ENCODE results near the gene CSMD2. TPM values are rescaled to one million over a fixed set of nuclear protein-coding genes. Genes with fewer than 3 reads are reported as not detected.

The CSMD2 gene
- total and polyA plus RNA-seq, 4 experiments from 2014 or later: not detected

- H3K4me3 Mint-ChIP-seq: no peak overlapping the region
- H3K9me3 ChIP-seq (ENCODE audit: control insufficient read depth in 1 of 2, low read length in 2 of 2): no peaks in the 10 kb centered on the region
- intact Hi-C loops (cut with micrococcal nuclease): no loop called here
- H3K27me3 ChIP-seq (ENCODE audit: insufficient read depth, low read length): no peaks in the 10 kb centered on the region
- H3K36me3 Mint-ChIP-seq: no peaks in the 10 kb centered on the region
- no peak overlapping the region for H3K27ac ChIP-seq (ENCODE audit: low read depth, low read length)
- H3K4me1 ChIP-seq (ENCODE audit: insufficient read depth, low read length): no peaks in the 10 kb centered on the region
- H3K9me3 Mint-ChIP-seq: peaks cover 0 to 4% (median 0%) of the 10 kb centered on the region in 8 donors
- DNase-seq: no peak
- H3K4me1 Mint-ChIP-seq: no peaks in the 10 kb centered on the region
- CTCF ChIA-PET (ENCODE audit: partially characterized antibody): no interaction called here
- no peaks in the 10 kb centered on the region for H3K36me3 ChIP-seq (ENCODE audit: insufficient read depth, low read length)
- POLR2A ChIA-PET (ENCODE audit: partially characterized antibody): no interaction called here
- no peak overlapping the region for H3K4me3 ChIP-seq (ENCODE audit: low read length in 2 of 2)
- peaks cover 20 to 21% of the 10 kb centered on the region in 2 donors for H3K27me3 Mint-ChIP-seq
- no peak overlapping the region for H3K27ac Mint-ChIP-seq
Observed at GRCh38 chr1:33686551-33686950, 478.5 kb downstream of the CSMD2 start.

GRCh38 chr1:33685256-33685655, 479.8 kb downstream of the CSMD2 start:
- Histone ChIP-seq H3K36me3 (ENCODE audit: insufficient read depth, low read length) (no peaks in the 10 kb centered on the region), H3K9me3 (ENCODE audit: control insufficient read depth in 1 of 2, low read length in 2 of 2) (no peaks in the 10 kb centered on the region), H3K27ac (ENCODE audit: low read depth, low read length) (no peak overlapping the region), H3K27me3 (ENCODE audit: insufficient read depth, low read length) (no peaks in the 10 kb centered on the region), H3K4me3 (ENCODE audit: low read length in 2 of 2) (no peak overlapping the region), H3K4me1 (ENCODE audit: insufficient read depth, low read length) (no peaks in the 10 kb centered on the region)
- no peak overlapping the region for H3K27ac Mint-ChIP-seq
- DNase-seq: no peak
- intact Hi-C loops (cut with micrococcal nuclease): no loop called here
- H3K4me1 Mint-ChIP-seq: no peaks in the 10 kb centered on the region
- H3K27me3 Mint-ChIP-seq: peaks cover 18 to 20% of the 10 kb centered on the region in 2 donors
- ChIA-PET CTCF (ENCODE audit: partially characterized antibody) (no interaction called here), POLR2A (ENCODE audit: partially characterized antibody) (no interaction called here)
- no peak overlapping the region for H3K4me3 Mint-ChIP-seq
- peaks cover 0 to 4% (median 0%) of the 10 kb centered on the region in 8 donors for H3K9me3 Mint-ChIP-seq
- H3K36me3 Mint-ChIP-seq: no peaks in the 10 kb centered on the region

- H3K36me3 Mint-ChIP-seq: no peaks in the 10 kb centered on the region
- intact Hi-C loops (cut with micrococcal nuclease): no loop called here
- no peak overlapping the region for H3K4me3 Mint-ChIP-seq
- CTCF ChIA-PET (ENCODE audit: partially characterized antibody): interaction anchor here (1.0 kb wide), 1 partner anchor 51 kb away, joined by 3 read pairs; no protein-coding TSS in a partner anchor
- no peaks in the 10 kb centered on the region for H3K4me1 Mint-ChIP-seq
- H3K9me3 ChIP-seq (ENCODE audit: control insufficient read depth in 1 of 2, low read length in 2 of 2): no peaks in the 10 kb centered on the region
- POLR2A ChIA-PET (ENCODE audit: partially characterized antibody): no interaction called here
- no peaks in the 10 kb centered on the region for H3K27me3 ChIP-seq (ENCODE audit: insufficient read depth, low read length)
- no peak for DNase-seq
- peaks cover 17 to 18% of the 10 kb centered on the region in 2 donors for H3K27me3 Mint-ChIP-seq
- peaks cover 0 to 5% (median 0%) of the 10 kb centered on the region in 8 donors for H3K9me3 Mint-ChIP-seq
- no peaks in the 10 kb centered on the region for H3K4me1 ChIP-seq (ENCODE audit: insufficient read depth, low read length)
- H3K27ac Mint-ChIP-seq: no peak overlapping the region
- no peak overlapping the region for H3K27ac ChIP-seq (ENCODE audit: low read depth, low read length)
- H3K4me3 ChIP-seq (ENCODE audit: low read length in 2 of 2): no peak overlapping the region
- H3K36me3 ChIP-seq (ENCODE audit: insufficient read depth, low read length): no peaks in the 10 kb centered on the region
Observed at GRCh38 chr1:33684396-33685179, 480.4 kb downstream of the CSMD2 start.

- no peaks in the 10 kb centered on the region for H3K4me1 ChIP-seq (ENCODE audit: insufficient read depth, low read length)
- H3K9me3 Mint-ChIP-seq: peaks cover 0 to 5% (median 0%) of the 10 kb centered on the region in 8 donors
- DNase-seq: no peak
- H3K9me3 ChIP-seq (ENCODE audit: control insufficient read depth in 1 of 2, low read length in 2 of 2): no peaks in the 10 kb centered on the region
- no peak overlapping the region for H3K4me3 Mint-ChIP-seq
- H3K4me3 ChIP-seq (ENCODE audit: low read length in 2 of 2): no peak overlapping the region
- POLR2A ChIA-PET (ENCODE audit: partially characterized antibody): no interaction called here
- no peak overlapping the region for H3K27ac ChIP-seq (ENCODE audit: low read depth, low read length)
- CTCF ChIA-PET (ENCODE audit: partially characterized antibody): interaction anchor here (1.0 kb wide), 1 partner anchor 50 kb away, joined by 3 read pairs; no protein-coding TSS in a partner anchor
- H3K36me3 Mint-ChIP-seq: no peaks in the 10 kb centered on the region
- no peaks in the 10 kb centered on the region for H3K36me3 ChIP-seq (ENCODE audit: insufficient read depth, low read length)
- no peaks in the 10 kb centered on the region for H3K27me3 ChIP-seq (ENCODE audit: insufficient read depth, low read length)
- H3K27me3 Mint-ChIP-seq: peaks cover 14 to 18% of the 10 kb centered on the region in 2 donors
- H3K4me1 Mint-ChIP-seq: no peaks in the 10 kb centered on the region
- intact Hi-C loops (cut with micrococcal nuclease): no loop called here
- H3K27ac Mint-ChIP-seq: no peak overlapping the region
Observed at GRCh38 chr1:33683913-33684312, 481.1 kb downstream of the CSMD2 start.

- Mint-ChIP-seq H3K36me3 (no peaks in the 10 kb centered on the region), H3K4me3 (no peak overlapping the region), H3K9me3 (peaks cover 0 to 16% (median 3%) of the 10 kb centered on the region in 8 donors), H3K4me1 (no peaks in the 10 kb centered on the region), H3K27ac (no peak overlapping the region), H3K27me3 (peaks cover 10 to 17% of the 10 kb centered on the region in 2 donors)
- Histone ChIP-seq H3K27ac (ENCODE audit: low read depth, low read length) (no peak overlapping the region), H3K27me3 (ENCODE audit: insufficient read depth, low read length) (no peaks in the 10 kb centered on the region), H3K4me3 (ENCODE audit: low read length in 2 of 2) (no peak overlapping the region), H3K4me1 (ENCODE audit: insufficient read depth, low read length) (no peaks in the 10 kb centered on the region), H3K36me3 (ENCODE audit: insufficient read depth, low read length) (no peaks in the 10 kb centered on the region), H3K9me3 (ENCODE audit: control insufficient read depth in 1 of 2, low read length in 2 of 2) (no peaks in the 10 kb centered on the region)
- intact Hi-C loops (cut with micrococcal nuclease): no loop called here
- ChIA-PET POLR2A (ENCODE audit: partially characterized antibody) (no interaction called here), CTCF (ENCODE audit: partially characterized antibody) (no interaction called here)
- no peak for DNase-seq
Observed at GRCh38 chr1:33682371-33682770, 482.7 kb downstream of the CSMD2 start.

- POLR2A ChIA-PET (ENCODE audit: partially characterized antibody): no interaction called here
- H3K4me1 ChIP-seq (ENCODE audit: insufficient read depth, low read length): no peaks in the 10 kb centered on the region
Observed at GRCh38 chr1:33680281-33680840, 484.7 kb downstream of the CSMD2 start.

GRCh38 chr1:33670567-33670966, 494.5 kb downstream of the CSMD2 start:
- CTCF ChIA-PET (ENCODE audit: partially characterized antibody): no interaction called here
- H3K36me3 Mint-ChIP-seq: no peaks in the 10 kb centered on the region
- Histone ChIP-seq H3K27ac (ENCODE audit: low read depth, low read length) (no peak overlapping the region), H3K9me3 (ENCODE audit: control insufficient read depth in 1 of 2, low read length in 2 of 2) (no peaks in the 10 kb centered on the region), H3K27me3 (ENCODE audit: insufficient read depth, low read length) (no peaks in the 10 kb centered on the region), H3K4me3 (ENCODE audit: low read length in 2 of 2) (no peak overlapping the region), H3K4me1 (ENCODE audit: insufficient read depth, low read length) (no peaks in the 10 kb centered on the region), H3K36me3 (ENCODE audit: insufficient read depth, low read length) (no peaks in the 10 kb centered on the region)
- no peak overlapping the region for H3K4me3 Mint-ChIP-seq
- peaks cover 12 to 29% of the 10 kb centered on the region in 2 donors for H3K27me3 Mint-ChIP-seq
- POLR2A ChIA-PET (ENCODE audit: partially characterized antibody): no interaction called here
- no peaks in the 10 kb centered on the region for H3K4me1 Mint-ChIP-seq
- no peak overlapping the region for H3K27ac Mint-ChIP-seq
- H3K9me3 Mint-ChIP-seq: peaks cover 0 to 5% (median 2%) of the 10 kb centered on the region in 8 donors
- intact Hi-C loops (cut with micrococcal nuclease): no loop called here
- no peak for DNase-seq

More at GRCh38 chr1:33680281-33680840, 484.7 kb downstream of the CSMD2 start:
- Histone ChIP-seq H3K27me3 (ENCODE audit: insufficient read depth, low read length) (no peaks in the 10 kb centered on the region), H3K27ac (ENCODE audit: low read depth, low read length) (no peak overlapping the region), H3K4me3 (ENCODE audit: low read length in 2 of 2) (no peak overlapping the region), H3K36me3 (ENCODE audit: insufficient read depth, low read length) (no peaks in the 10 kb centered on the region), H3K9me3 (ENCODE audit: control insufficient read depth in 1 of 2, low read length in 2 of 2) (no peaks in the 10 kb centered on the region)
- intact Hi-C loops (cut with micrococcal nuclease): no loop called here
- no peaks in the 10 kb centered on the region for H3K36me3 Mint-ChIP-seq
- CTCF ChIA-PET (ENCODE audit: partially characterized antibody): interaction anchor here (0.7 kb wide), 1 partner anchor 998 kb away, joined by 3 read pairs; no protein-coding TSS in a partner anchor
- no peaks in the 10 kb centered on the region for H3K4me1 Mint-ChIP-seq
- H3K27ac Mint-ChIP-seq: no peak overlapping the region
- H3K27me3 Mint-ChIP-seq: peaks cover 7 to 14% of the 10 kb centered on the region in 2 donors
- peaks cover 0 to 16% (median 3%) of the 10 kb centered on the region in 8 donors for H3K9me3 Mint-ChIP-seq
- no peak overlapping the region for H3K4me3 Mint-ChIP-seq
- no peak for DNase-seq
